GM23338 (cell line): ENCODE measurements around the gene RIN3. TPM values are rescaled to one million over a fixed set of nuclear protein-coding genes. Genes with fewer than 3 reads are reported as not detected.

Experiments used
- ATAC-seq: fragments of 200-7000 bp; cut with Tn5 transposase; 3 replicates; pipeline ENCODE4 v1.9.1; 2020
- DNase-seq: peaks from one replicate; pipeline ENCODE4 v3.0.0-alpha.2; 2015; ENCODE audit warnings: low spot score
- H2AFZ ChIP-seq: fragments of 200-600 bp; sonication (generic); 2 replicates; pipeline ENCODE4 v1.8.0; 2016; ENCODE audit warnings: antibody characterized with exemption, mild to moderate bottlenecking, moderate library complexity
- H3F3A ChIP-seq: fragments of 200-600 bp; sonication (generic); replicated peaks from 2 replicates; pipeline ENCODE4 v1.8.0; 2017; ENCODE audit warnings: antibody characterized with exemption, mixed run types, low read depth
- H3K27ac ChIP-seq: fragments of 200-600 bp; sonication (generic); 2 replicates; pipeline ENCODE4 v1.6.1; 2016; ENCODE audit warnings: low read depth
- H3K27me3 ChIP-seq: fragments of 200-600 bp; sonication (generic); 2 replicates; pipeline ENCODE4 v1.8.0; 2016; ENCODE audit warnings: mild to moderate bottlenecking, mixed run types, moderate library complexity; ENCODE audit not compliant: insufficient read depth
- H3K36me3 ChIP-seq: fragments of 200-600 bp; sonication (generic); 2 replicates; pipeline ENCODE4 v1.8.0; 2016; ENCODE audit warnings: mild to moderate bottlenecking; ENCODE audit not compliant: insufficient read depth
- H3K4me1 ChIP-seq: fragments of 200-600 bp; sonication (generic); 2 replicates; pipeline ENCODE4 v1.8.0; 2016; ENCODE audit warnings: mild to moderate bottlenecking, moderate library complexity; ENCODE audit not compliant: insufficient read depth
- H3K4me2 ChIP-seq: fragments of 200-600 bp; sonication (generic); 2 replicates; pipeline ENCODE4 v1.7.1; 2017; ENCODE audit warnings: mixed run types
- H3K4me3 ChIP-seq: fragments of 200-600 bp; sonication (generic); 2 replicates; pipeline ENCODE4 v1.6.1; 2016; ENCODE audit warnings: mixed run types
- H3K79me2 ChIP-seq: fragments of 200-600 bp; sonication (generic); replicated peaks from 2 replicates; pipeline ENCODE4 v1.8.0; 2017; ENCODE audit warnings: mild to moderate bottlenecking; ENCODE audit not compliant: insufficient read depth
- H3K9me2 ChIP-seq: fragments of 200-600 bp; sonication (generic); 2 replicates; pipeline ENCODE4 v1.8.0; 2017; ENCODE audit not compliant: insufficient read depth
- H4K20me1 ChIP-seq: fragments of 200-600 bp; sonication (generic); replicated peaks from 2 replicates; pipeline ENCODE4 v1.8.0; 2017; ENCODE audit warnings: mild to moderate bottlenecking; ENCODE audit not compliant: insufficient read depth
- H3K27ac Mint-ChIP-seq: 2 replicates; pipeline ENCODE4 v1.8.0; 2020; ENCODE audit warnings: inconsistent platforms, mild to moderate bottlenecking, moderate library complexity, mixed read lengths
- H3K27me3 Mint-ChIP-seq: 3 replicates; pipeline ENCODE4 v1.8.0; 2022; ENCODE audit warnings: low read depth, mild to moderate bottlenecking, moderate library complexity, mixed read lengths, inconsistent platforms; ENCODE audit not compliant: insufficient read depth, poor library complexity
- H3K36me3 Mint-ChIP-seq: 3 replicates; pipeline ENCODE4 v1.8.0; 2021; ENCODE audit warnings: low read depth, mild to moderate bottlenecking, inconsistent platforms, moderate library complexity, mixed read lengths
- H3K4me1 Mint-ChIP-seq: 3 replicates; pipeline ENCODE4 v1.8.0; 2020; ENCODE audit warnings: mild to moderate bottlenecking, inconsistent platforms, mixed read lengths
- H3K4me3 Mint-ChIP-seq: 3 replicates; pipeline ENCODE4 v1.8.0; 2021; ENCODE audit warnings: moderate library complexity, mild to moderate bottlenecking, inconsistent platforms, mixed read lengths
- H3K9me3 Mint-ChIP-seq: 3 replicates; pipeline ENCODE4 v1.8.0; 2020; ENCODE audit warnings: moderate library complexity, mild to moderate bottlenecking, inconsistent platforms, mixed read lengths
- CREB1 ChIP-seq: fragments of 250-450 bp; sonication (Bioruptor Pico); IDR thresholded peaks from 2 replicates; pipeline ENCODE4 v1.5.0; 2020; ENCODE audit warnings: low read depth, mild to moderate bottlenecking, moderate library complexity
- EZH2phosphoT487 ChIP-seq: fragments of 200-600 bp; sonication (generic); IDR thresholded peaks from one replicate; pipeline ENCODE4 v1.8.1; 2018; ENCODE audit warnings: antibody characterized with exemption; ENCODE audit not compliant: unreplicated experiment
- JUNB ChIP-seq: IDR thresholded peaks from one replicate; pipeline ENCODE4 v1.6.1; 2016; ENCODE audit warnings: antibody characterized with exemption; ENCODE audit not compliant: unreplicated experiment
- NANOG ChIP-seq: IDR thresholded peaks from 2 replicates; pipeline ENCODE4 v1.6.1; 2016; ENCODE audit warnings: antibody characterized with exemption, borderline replicate concordance
- POLR2AphosphoS5 ChIP-seq: IDR thresholded peaks from 2 replicates; pipeline ENCODE4 v1.6.1; 2016; ENCODE audit warnings: antibody characterized with exemption, low read depth
- STAT1 ChIP-seq: IDR thresholded peaks from one replicate; pipeline ENCODE4 v1.6.1; 2016; ENCODE audit warnings: antibody characterized with exemption; ENCODE audit not compliant: unreplicated experiment
- ZNF114 ChIP-seq: fragments of 250-450 bp; sonication (Bioruptor Pico); IDR thresholded peaks from 2 replicates; pipeline ENCODE4 v1.5.0; 2020; ENCODE audit warnings: mild to moderate bottlenecking, moderate library complexity
- ZNF331 ChIP-seq: fragments of 250-450 bp; sonication (Bioruptor Pico); IDR thresholded peaks from 2 replicates; pipeline ENCODE4 v1.5.0; 2020; ENCODE audit warnings: low read depth, mild to moderate bottlenecking, moderate library complexity
- polyA plus RNA-seq: library from polyadenylated mRNA; unstranded; fragments of >200 nt; fragmentation: Nextera tagmentation; extraction: Ambion mirVana; gene quantifications from 2 replicates; pipeline ENCODE4 v1.2.1, GENCODE V29; 2016
- total RNA-seq: library from RNA; depleted of rRNA; stranded (reverse); fragments of >200 nt; shearing (Covaris generic); gene quantifications from 2 replicates; pipeline ENCODE4 v1.2.3, GENCODE V29; 2014
- TF ChIP-seq, protein P1 (sequence below): fragments of 250-450 bp; sonication (Bioruptor Pico); IDR thresholded peaks from 2 replicates; pipeline ENCODE4 v1.5.0; 2020; ENCODE audit warnings: mild to moderate bottlenecking, moderate library complexity
- TF ChIP-seq, protein P2 (sequence below): IDR thresholded peaks from one replicate; pipeline ENCODE4 v1.6.1; 2018; ENCODE audit warnings: antibody characterized with exemption; ENCODE audit not compliant: unreplicated experiment
- TF ChIP-seq, protein P3 (sequence below), 2 experiments: fragments of 200-600 bp in 1 of 2; sonication (generic) in 1 of 2; conservative IDR thresholded peaks; 2 replicates each; pipeline versions ENCODE4 v1.5.1 to v1.6.1; 2016 to 2017; ENCODE audit warnings: antibody characterized with exemption in 2 of 2, low read depth in 2 of 2, mild to moderate bottlenecking in 2 of 2, moderate library complexity in 1 of 2

Gene RIN3
- total and polyA plus RNA-seq, 2 experiments from 2014 or later, result 0.97 to 1.5 TPM

DNA sequence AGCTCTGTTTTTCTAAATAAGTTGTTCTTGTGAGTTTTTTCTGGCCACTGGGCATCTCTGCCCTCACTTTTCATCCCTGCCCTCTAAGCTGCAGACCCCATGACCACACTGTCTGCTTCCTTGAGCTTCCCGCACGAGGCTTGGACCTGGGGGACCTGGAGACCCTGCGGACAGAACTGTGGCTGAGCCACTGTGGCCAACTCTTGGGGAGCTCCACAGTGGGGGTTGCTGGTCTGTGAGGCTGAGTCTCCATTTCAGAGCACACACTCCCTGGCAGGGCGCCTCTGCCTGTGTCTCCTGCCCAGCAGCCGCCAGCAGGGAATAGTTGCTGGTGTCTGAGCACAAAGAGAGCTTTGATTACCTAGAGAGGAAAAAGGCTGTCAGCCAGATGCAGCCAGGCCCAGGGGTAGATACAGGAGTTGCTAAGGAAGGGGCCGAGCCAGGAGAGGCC is 13.1 kb upstream of the RIN3 start (continued):
- TF ChIP-seq, protein P1, sequence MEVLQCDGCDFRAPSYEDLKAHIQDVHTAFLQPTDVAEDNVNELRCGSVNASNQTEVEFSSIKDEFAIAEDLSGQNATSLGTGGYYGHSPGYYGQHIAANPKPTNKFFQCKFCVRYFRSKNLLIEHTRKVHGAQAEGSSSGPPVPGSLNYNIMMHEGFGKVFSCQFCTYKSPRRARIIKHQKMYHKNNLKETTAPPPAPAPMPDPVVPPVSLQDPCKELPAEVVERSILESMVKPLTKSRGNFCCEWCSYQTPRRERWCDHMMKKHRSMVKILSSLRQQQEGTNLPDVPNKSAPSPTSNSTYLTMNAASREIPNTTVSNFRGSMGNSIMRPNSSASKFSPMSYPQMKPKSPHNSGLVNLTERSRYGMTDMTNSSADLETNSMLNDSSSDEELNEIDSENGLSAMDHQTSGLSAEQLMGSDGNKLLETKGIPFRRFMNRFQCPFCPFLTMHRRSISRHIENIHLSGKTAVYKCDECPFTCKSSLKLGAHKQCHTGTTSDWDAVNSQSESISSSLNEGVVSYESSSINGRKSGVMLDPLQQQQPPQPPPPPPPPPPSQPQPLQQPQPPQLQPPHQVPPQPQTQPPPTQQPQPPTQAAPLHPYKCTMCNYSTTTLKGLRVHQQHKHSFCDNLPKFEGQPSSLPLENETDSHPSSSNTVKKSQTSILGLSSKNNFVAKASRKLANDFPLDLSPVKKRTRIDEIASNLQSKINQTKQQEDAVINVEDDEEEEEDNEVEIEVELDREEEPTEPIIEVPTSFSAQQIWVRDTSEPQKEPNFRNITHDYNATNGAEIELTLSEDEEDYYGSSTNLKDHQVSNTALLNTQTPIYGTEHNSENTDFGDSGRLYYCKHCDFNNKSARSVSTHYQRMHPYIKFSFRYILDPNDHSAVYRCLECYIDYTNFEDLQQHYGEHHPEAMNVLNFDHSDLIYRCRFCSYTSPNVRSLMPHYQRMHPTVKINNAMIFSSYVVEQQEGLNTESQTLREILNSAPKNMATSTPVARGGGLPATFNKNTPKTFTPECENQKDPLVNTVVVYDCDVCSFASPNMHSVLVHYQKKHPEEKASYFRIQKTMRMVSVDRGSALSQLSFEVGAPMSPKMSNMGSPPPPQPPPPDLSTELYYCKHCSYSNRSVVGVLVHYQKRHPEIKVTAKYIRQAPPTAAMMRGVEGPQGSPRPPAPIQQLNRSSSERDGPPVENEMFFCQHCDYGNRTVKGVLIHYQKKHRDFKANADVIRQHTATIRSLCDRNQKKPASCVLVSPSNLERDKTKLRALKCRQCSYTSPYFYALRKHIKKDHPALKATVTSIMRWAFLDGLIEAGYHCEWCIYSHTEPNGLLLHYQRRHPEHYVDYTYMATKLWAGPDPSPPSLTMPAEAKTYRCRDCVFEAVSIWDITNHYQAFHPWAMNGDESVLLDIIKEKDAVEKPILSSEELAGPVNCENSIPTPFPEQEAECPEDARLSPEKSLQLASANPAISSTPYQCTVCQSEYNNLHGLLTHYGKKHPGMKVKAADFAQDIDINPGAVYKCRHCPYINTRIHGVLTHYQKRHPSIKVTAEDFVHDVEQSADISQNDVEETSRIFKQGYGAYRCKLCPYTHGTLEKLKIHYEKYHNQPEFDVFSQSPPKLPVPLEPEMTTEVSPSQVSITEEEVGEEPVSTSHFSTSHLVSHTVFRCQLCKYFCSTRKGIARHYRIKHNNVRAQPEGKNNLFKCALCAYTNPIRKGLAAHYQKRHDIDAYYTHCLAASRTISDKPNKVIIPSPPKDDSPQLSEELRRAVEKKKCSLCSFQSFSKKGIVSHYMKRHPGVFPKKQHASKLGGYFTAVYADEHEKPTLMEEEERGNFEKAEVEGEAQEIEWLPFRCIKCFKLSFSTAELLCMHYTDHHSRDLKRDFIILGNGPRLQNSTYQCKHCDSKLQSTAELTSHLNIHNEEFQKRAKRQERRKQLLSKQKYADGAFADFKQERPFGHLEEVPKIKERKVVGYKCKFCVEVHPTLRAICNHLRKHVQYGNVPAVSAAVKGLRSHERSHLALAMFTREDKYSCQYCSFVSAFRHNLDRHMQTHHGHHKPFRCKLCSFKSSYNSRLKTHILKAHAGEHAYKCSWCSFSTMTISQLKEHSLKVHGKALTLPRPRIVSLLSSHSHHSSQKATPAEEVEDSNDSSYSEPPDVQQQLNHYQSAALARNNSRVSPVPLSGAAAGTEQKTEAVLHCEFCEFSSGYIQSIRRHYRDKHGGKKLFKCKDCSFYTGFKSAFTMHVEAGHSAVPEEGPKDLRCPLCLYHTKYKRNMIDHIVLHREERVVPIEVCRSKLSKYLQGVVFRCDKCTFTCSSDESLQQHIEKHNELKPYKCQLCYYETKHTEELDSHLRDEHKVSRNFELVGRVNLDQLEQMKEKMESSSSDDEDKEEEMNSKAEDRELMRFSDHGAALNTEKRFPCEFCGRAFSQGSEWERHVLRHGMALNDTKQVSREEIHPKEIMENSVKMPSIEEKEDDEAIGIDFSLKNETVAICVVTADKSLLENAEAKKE (CRISPR knock-in tag), result no peak

DNA sequence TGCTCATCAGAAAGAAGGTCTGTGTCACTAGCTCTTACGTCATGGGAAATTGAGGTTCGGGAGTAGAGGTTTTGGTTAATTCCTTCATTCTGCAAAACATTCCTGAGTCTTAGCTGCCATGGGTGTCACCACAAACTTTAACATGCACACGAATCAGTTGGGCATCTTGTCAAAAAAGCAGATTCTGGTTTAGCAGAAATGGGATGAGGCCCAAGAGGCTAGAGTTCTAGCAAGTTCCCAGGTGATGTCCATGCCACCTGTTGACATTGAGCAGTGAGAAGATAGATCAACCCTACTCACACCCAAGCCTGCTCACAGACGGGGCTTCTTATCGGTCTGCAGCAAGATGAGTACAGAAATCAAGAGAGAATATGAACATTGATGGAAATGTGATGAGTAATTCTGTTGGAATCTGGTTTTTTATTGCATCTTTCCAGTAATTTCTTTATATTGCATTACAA is 11.7 kb upstream of the RIN3 start:
- no peak for ATAC-seq
- H3K9me2 ChIP-seq, result no peaks in the 10 kb centered on the region
- no peaks in the 10 kb centered on the region for H3F3A ChIP-seq
- H3K27ac Mint-ChIP-seq, result no peak overlapping the region
- no peak overlapping the region for H3K4me2 ChIP-seq
- no peak overlapping the region for H3K4me3 Mint-ChIP-seq
- H3K4me1 Mint-ChIP-seq, result peaks cover 19% of the 10 kb centered on the region
- H3K36me3 ChIP-seq, result no peaks in the 10 kb centered on the region
- no peak overlapping the region for H2AFZ ChIP-seq
- no peaks in the 10 kb centered on the region for H3K4me1 ChIP-seq
- H3K27me3 Mint-ChIP-seq, result peaks cover 3% of the 10 kb centered on the region
- DNase-seq, result no peak
- no peak overlapping the region for H3K4me3 ChIP-seq
- no peaks in the 10 kb centered on the region for H3K79me2 ChIP-seq
- no peaks in the 10 kb centered on the region for H3K36me3 Mint-ChIP-seq
- no peaks in the 10 kb centered on the region; the same call in 2 of the 3 replicates for H3K9me3 Mint-ChIP-seq
- no peak overlapping the region for H3K27ac ChIP-seq
- no peaks in the 10 kb centered on the region for H3K27me3 ChIP-seq
- no peaks in the 10 kb centered on the region for H4K20me1 ChIP-seq
- no peak for TF ChIP-seq NANOG
- TF ChIP-seq EZH2phosphoT487, result no peak
- TF ChIP-seq CREB1 (CRISPR knock-in tag), result no peak
- no peak for TF ChIP-seq POLR2AphosphoS5
- no peak for TF ChIP-seq ZNF114 (CRISPR knock-in tag)
- TF ChIP-seq ZNF331 (CRISPR knock-in tag), result no peak
- TF ChIP-seq, protein P2, sequence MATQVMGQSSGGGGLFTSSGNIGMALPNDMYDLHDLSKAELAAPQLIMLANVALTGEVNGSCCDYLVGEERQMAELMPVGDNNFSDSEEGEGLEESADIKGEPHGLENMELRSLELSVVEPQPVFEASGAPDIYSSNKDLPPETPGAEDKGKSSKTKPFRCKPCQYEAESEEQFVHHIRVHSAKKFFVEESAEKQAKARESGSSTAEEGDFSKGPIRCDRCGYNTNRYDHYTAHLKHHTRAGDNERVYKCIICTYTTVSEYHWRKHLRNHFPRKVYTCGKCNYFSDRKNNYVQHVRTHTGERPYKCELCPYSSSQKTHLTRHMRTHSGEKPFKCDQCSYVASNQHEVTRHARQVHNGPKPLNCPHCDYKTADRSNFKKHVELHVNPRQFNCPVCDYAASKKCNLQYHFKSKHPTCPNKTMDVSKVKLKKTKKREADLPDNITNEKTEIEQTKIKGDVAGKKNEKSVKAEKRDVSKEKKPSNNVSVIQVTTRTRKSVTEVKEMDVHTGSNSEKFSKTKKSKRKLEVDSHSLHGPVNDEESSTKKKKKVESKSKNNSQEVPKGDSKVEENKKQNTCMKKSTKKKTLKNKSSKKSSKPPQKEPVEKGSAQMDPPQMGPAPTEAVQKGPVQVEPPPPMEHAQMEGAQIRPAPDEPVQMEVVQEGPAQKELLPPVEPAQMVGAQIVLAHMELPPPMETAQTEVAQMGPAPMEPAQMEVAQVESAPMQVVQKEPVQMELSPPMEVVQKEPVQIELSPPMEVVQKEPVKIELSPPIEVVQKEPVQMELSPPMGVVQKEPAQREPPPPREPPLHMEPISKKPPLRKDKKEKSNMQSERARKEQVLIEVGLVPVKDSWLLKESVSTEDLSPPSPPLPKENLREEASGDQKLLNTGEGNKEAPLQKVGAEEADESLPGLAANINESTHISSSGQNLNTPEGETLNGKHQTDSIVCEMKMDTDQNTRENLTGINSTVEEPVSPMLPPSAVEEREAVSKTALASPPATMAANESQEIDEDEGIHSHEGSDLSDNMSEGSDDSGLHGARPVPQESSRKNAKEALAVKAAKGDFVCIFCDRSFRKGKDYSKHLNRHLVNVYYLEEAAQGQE, result no peak
- no peak for TF ChIP-seq JUNB
- TF ChIP-seq, protein P3, sequence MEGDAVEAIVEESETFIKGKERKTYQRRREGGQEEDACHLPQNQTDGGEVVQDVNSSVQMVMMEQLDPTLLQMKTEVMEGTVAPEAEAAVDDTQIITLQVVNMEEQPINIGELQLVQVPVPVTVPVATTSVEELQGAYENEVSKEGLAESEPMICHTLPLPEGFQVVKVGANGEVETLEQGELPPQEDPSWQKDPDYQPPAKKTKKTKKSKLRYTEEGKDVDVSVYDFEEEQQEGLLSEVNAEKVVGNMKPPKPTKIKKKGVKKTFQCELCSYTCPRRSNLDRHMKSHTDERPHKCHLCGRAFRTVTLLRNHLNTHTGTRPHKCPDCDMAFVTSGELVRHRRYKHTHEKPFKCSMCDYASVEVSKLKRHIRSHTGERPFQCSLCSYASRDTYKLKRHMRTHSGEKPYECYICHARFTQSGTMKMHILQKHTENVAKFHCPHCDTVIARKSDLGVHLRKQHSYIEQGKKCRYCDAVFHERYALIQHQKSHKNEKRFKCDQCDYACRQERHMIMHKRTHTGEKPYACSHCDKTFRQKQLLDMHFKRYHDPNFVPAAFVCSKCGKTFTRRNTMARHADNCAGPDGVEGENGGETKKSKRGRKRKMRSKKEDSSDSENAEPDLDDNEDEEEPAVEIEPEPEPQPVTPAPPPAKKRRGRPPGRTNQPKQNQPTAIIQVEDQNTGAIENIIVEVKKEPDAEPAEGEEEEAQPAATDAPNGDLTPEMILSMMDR (conservative IDR thresholded peaks at IDR 0.05; ENCODE audit: low read depth in 2 of 2), result no peak
- no peak for TF ChIP-seq STAT1
